ENCODE data around the gene HS6ST2.

HS6ST2 gene

DNA sequence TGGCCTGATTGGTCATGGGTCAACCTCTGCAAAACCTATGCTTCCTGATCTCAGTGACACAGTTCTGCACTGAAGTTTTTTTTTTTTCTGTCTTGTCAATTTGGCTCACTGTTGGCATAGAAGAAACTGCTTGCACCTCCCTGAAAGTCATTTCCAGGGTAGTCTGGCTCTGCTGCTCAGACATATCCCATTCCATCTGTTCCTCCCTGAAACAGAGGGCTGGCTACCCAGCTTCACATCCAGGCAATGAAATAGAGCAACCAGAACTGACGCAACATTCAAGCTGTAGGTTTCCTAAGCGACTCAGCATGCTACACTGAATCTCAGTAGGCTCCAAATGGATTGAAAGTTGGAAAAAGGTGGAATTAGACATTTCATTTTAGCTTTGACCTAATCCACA is 292.8 kb downstream of the HS6ST2 start:
- TF ChIP-seq CTCF (IDR thresholded peaks at IDR 0.05; ENCODE audit: insufficient read depth, low read depth, low read length, missing control alignments), result no peak

GRCh38 chrX:132664273-132664672 is 294.2 kb downstream of the HS6ST2 start:
- DNase-seq (ENCODE audit: low read depth), result no peak
- no peak overlapping the region for H3K4me3 ChIP-seq (ENCODE audit: low read depth, low read length)
- TF ChIP-seq CTCF (IDR thresholded peaks at IDR 0.05; ENCODE audit: insufficient read depth, low read depth, low read length, missing control alignments), result no peak

More for the DNA sequence above, 292.8 kb downstream of the HS6ST2 start:
- no peak for DNase-seq (ENCODE audit: low read depth)
- H3K4me3 ChIP-seq (ENCODE audit: low read depth, low read length), result no peak overlapping the region

DNA sequence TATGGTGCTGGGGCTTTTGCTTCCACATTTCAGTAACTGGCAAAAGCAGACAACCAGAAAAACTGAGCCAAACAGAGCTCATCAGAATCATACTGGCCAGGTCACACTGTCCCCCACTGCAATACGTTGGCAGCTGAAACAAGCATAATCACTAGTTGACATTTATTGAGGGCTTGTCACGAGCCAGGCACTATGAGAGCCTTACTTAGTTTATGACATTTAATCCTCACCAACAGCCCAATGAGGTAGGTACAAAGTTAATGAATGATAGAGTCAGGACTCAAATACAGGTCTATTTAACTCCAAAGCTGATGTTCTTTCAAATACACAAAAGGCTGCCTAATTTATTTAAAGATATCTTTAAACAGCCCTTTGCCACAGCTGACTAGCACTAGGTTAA is 295.6 kb downstream of the HS6ST2 start:
- no peak for DNase-seq (ENCODE audit: low read depth)
- TF ChIP-seq CTCF (IDR thresholded peaks at IDR 0.05; ENCODE audit: insufficient read depth, low read depth, low read length, missing control alignments), result no peak
- no peak overlapping the region for H3K4me3 ChIP-seq (ENCODE audit: low read depth, low read length)

DNA sequence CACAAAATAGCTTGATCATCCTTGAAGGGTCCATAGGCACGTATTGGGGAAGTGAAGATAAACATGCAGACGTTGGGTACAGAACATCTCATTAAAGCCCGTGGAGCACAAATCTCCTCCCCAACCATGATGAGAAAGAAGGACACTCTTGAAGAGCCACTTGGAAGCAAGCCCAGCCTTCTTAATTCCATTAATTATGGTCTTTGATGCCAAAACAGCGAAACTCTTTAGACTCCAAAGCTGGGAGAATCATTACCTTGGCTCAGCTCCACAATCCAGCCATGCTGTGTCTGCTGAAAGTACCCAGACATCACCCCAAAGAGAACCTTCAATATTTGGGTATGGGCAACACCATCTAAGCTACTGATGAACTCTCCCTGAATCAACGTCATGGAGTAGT is 300.6 kb downstream of the HS6ST2 start:
- TF ChIP-seq CTCF (IDR thresholded peaks at IDR 0.05; ENCODE audit: insufficient read depth, low read depth, low read length, missing control alignments), result no peak
- H3K4me3 ChIP-seq (ENCODE audit: low read depth, low read length), result no peak overlapping the region
- no peak for DNase-seq (ENCODE audit: low read depth)

DNA sequence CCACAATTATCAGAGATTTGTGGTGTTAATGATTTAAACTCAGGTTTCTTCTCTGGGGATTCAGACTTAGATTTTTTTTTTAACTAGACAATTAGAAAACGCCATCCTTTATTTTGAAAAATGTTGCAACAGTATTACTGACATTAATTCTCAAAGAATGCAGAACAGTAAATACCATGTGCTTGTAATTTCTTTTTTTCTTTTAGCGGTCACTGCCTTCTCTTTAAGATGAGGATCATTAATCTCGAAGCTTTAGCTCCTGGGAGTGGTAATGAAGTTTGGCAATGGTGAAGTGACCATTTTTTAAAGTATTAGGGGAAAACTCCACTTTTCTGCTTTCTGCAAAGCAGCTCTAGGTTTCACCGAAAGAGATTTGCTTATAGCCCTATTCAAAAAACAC is 305.6 kb downstream of the HS6ST2 start:
- no peak for DNase-seq (ENCODE audit: low read depth)
- no peak overlapping the region for H3K4me3 ChIP-seq (ENCODE audit: low read depth, low read length)
- TF ChIP-seq CTCF (IDR thresholded peaks at IDR 0.05; ENCODE audit: insufficient read depth, low read depth, low read length, missing control alignments), result no peak

DNA sequence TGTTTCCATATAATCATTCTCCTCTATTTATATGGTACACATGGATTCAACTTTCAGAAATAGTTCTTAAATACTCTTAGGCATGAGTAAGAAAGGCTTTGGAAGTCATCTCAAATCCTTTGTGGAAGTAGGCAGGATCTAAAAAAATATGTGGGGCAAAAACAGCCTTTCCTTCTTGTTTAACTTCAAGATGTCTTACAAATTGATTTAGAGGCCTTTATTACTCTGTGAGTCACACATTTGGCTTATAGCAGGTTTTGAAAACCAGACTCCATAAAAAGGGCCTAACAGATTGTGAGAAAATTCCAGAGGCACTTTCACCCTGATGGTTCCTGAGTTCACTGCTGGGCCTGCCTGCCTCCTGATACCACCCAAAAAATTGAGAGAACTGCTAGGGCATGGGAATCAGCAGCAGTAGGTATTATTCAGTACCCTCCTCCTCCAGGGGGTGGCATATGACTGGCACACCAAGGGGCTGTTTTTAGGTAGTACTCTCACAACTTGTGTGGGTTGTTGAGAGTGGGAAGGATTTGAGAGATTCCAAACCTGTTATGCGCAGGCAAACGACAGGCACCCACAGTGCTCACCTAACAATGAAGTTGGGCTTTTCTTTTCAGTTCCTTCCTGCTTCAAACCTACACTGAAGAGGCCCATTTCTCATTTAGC is 306.9 kb downstream of the HS6ST2 start:
- TF ChIP-seq CTCF (IDR thresholded peaks at IDR 0.05; ENCODE audit: insufficient read depth, low read depth, low read length, missing control alignments), result no peak
- no peak for DNase-seq (ENCODE audit: low read depth)
- H3K4me3 ChIP-seq (ENCODE audit: low read depth, low read length), result no peak overlapping the region

DNA sequence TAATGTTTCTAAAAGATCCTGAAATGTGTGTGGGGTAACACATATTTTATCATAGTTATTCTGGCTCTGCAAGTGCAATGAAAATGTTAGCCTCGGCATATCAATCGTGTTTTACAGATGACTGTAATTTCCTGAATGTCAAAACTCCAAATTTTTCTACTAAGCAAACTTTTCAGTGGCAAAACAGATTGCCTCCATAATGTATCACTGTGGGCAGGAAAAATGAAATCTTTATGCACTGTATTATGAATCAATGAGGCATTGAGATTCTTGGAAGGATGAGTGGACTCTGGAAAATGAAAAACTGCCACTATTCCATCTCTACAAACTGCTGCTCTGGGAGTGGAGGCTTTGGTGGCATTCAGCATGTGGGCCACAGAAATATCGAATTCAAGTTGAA is 309.5 kb downstream of the HS6ST2 start:
- no peak for DNase-seq (ENCODE audit: low read depth)
- H3K4me3 ChIP-seq (ENCODE audit: low read depth, low read length), result no peak overlapping the region
- no peak for TF ChIP-seq CTCF (IDR thresholded peaks at IDR 0.05; ENCODE audit: insufficient read depth, low read depth, low read length, missing control alignments)

Data from GM12865 (cell line).